ENCODE results near the gene SDK2.

Gene SDK2

DNA sequence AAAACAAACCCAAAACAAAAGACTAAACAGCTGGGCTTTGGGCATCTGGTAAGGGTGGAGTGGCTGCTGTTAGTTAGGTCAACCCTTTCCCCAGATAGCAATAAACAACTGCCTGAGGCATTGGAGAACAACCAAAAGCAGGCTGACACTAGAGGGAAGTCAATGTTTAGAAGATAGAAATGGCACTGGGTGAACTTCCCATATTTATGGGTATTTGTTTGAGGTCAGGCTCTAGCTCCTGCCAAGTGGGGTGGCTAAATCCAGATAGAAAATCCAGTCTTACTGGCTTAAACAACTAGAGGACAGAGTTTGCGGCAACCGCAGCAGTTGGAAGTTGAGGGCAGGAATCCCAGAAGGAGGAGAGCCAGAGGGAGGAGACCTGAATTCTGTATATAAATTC lies 79.4 kb downstream of the SDK2 start:
- TF ChIP-seq, protein P1, sequence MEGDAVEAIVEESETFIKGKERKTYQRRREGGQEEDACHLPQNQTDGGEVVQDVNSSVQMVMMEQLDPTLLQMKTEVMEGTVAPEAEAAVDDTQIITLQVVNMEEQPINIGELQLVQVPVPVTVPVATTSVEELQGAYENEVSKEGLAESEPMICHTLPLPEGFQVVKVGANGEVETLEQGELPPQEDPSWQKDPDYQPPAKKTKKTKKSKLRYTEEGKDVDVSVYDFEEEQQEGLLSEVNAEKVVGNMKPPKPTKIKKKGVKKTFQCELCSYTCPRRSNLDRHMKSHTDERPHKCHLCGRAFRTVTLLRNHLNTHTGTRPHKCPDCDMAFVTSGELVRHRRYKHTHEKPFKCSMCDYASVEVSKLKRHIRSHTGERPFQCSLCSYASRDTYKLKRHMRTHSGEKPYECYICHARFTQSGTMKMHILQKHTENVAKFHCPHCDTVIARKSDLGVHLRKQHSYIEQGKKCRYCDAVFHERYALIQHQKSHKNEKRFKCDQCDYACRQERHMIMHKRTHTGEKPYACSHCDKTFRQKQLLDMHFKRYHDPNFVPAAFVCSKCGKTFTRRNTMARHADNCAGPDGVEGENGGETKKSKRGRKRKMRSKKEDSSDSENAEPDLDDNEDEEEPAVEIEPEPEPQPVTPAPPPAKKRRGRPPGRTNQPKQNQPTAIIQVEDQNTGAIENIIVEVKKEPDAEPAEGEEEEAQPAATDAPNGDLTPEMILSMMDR (conservative IDR thresholded peaks at IDR 0.05; ENCODE audit: low read depth, low read length), result no peak

GRCh38 chr17:73562896-73563295 lies 81.3 kb downstream of the SDK2 start:
- DNase-seq (ENCODE audit: low read depth), result no peak
- H3K4me3 ChIP-seq (ENCODE audit: low read length), result no peak overlapping the region
- TF ChIP-seq, protein P1 (conservative IDR thresholded peaks at IDR 0.05; ENCODE audit: low read depth, low read length), result no peak

More for the DNA sequence above, 79.4 kb downstream of the SDK2 start:
- no peak overlapping the region for H3K4me3 ChIP-seq (ENCODE audit: low read length)
- DNase-seq (ENCODE audit: low read depth), result no peak

- TF ChIP-seq, protein P1 (conservative IDR thresholded peaks at IDR 0.05; ENCODE audit: low read depth, low read length), result no peak
- no peak for DNase-seq (ENCODE audit: low read depth)
- H3K4me3 ChIP-seq (ENCODE audit: low read length), result no peak overlapping the region
Measured at GRCh38 chr17:73561111-73561510, 83.1 kb downstream of the SDK2 start.

DNA sequence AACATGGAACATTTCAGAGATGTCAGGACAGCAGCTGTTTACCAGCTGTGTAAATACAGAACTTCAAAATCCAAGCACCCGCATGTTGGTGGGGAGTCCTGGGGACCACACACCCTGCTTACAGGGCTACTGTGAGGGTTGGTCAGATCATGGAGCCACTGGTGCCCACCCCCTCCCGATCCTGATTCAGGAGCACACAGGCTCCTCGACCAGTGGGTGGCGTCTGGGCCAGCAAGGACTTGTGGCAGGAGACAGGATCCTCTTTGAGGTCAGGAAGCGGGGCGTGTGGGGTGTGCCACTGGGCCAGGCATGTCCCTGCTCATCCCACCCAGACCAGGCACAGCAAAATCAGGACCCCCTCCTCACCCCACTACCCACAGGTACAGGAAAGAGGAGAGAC lies 83.6 kb downstream of the SDK2 start:
- H3K4me3 ChIP-seq (ENCODE audit: low read length), result no peak overlapping the region
- TF ChIP-seq, protein P1 (conservative IDR thresholded peaks at IDR 0.05; ENCODE audit: low read depth, low read length), result no peak
- DNase-seq (ENCODE audit: low read depth), result no peak

DNA sequence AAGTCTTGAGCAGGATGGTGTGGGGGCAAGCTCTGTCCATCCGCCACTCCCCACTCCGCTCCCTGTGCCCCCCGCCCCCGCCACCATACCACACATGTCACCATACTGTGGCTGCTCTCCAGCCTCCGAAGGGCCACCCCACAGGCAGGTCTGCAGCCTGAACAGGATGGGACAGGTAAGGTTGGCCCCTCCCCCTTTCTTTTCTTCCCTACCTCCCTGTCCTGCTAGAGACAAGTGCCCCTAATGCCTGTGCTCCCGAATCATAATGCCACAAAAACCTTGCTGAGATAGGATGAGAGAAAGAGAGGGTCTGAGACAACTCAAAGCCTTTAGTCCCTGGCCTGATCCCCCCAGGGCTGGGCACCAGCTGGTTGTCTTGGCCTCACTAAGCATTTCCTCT lies 84.7 kb downstream of the SDK2 start:
- H3K4me3 ChIP-seq (ENCODE audit: low read length), result no peak overlapping the region
- TF ChIP-seq, protein P1 (conservative IDR thresholded peaks at IDR 0.05; ENCODE audit: low read depth, low read length), result no peak
- DNase-seq (ENCODE audit: low read depth), result no peak

GRCh38 chr17:73555199-73555960 lies 88.9 kb downstream of the SDK2 start:
- TF ChIP-seq, protein P1 (conservative IDR thresholded peaks at IDR 0.05; ENCODE audit: low read depth, low read length), result no peak
- no peak overlapping the region for H3K4me3 ChIP-seq (ENCODE audit: low read length)
- DNase-seq (ENCODE audit: low read depth), result no peak

- H3K4me3 ChIP-seq (ENCODE audit: low read length), result no peak overlapping the region
- TF ChIP-seq, protein P1 (conservative IDR thresholded peaks at IDR 0.05; ENCODE audit: low read depth, low read length), result no peak
- no peak for DNase-seq (ENCODE audit: low read depth)
Measured at GRCh38 chr17:73554498-73554897, 89.7 kb downstream of the SDK2 start.
